CD4-positive, alpha-beta T cell treated with Interleukin-10 for 1 hour (primary cell): ENCODE data around the gene ARRDC1.

Source experiments
- DNase-seq: peaks from one replicate; pipeline ENCODE4 v3.0.0-alpha.2; 2020

ARRDC1 gene

DNA sequence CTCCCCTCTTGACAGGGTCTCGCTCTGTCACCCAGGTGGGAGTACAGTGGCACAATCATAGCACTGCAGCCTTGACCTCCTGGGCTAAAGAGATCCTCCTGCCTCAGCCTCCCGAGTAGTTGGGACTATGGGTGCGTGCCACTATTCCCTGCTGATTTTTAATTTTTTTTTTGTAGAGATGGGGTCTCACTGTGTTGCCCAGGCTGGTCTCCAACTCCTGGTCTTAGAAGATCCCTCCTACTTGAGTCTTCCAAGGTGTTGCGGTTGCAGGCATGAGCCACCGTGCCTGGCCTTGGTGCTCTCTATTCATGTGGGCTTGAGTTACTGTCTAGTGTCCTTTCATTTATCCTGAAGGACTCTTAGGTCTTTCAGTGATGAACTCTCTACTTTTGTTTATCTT is 37.4 kb downstream of the ARRDC1 start:
- no peak for DNase-seq

DNA sequence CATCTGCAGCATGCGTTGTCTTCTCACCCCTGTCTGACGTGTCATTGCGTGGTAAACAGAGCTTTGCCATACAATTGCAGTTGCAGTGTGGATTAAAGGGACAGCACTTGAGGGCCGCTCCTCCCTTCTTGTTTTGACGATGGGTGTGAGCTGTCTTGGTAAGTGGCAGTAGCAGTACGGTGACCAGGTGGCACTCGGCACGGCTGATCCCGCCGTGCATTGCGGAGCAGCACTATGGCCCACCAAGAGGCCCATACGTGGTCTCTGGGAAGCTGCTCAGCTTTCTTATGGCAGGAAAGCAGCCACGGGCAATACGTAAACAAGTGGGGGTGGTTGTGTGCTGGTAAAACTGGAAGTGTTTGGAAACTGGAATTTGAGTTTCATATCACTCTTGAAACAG is 38.4 kb downstream of the ARRDC1 start:
- no peak for DNase-seq

DNA sequence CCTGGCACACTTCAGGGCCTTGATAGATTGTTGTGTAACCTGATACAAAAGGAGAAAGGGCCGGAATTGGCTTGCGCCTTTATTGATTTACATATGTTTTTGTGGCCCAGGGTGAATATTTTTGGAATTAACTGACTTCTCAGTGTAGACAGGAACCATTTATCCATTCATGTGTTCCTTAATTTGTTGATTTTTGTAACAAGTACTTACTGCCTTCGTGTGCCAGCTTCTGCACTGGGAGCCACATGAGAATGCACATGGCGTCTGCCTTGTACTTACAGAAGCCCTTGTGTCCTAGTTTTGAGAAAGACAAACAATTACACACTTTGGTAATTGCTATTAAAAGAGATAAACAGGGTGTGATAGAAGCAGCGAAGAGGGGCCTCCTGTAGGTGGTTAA is 39.7 kb downstream of the ARRDC1 start:
- DNase-seq = no peak

DNA sequence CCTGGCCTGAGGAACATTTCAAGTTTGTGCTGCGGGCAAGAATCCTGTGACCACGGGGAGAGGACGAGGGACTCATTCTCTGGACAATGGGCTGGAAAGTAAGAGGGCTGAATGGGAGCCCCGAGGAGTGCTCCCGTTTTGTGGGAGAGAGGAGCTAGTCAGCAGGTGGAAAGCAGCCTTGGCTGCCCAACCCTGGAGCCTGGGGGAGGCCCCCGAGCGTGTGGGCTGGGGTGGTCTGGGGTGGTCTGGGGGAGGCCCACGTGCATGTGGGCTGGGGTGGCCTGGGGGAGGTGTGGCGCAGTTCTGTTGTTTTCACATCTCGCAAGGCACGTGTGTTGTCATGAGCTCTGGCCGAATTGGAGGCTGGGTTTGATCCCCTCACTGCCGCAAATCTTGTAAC is 40.9 kb downstream of the ARRDC1 start:
- no peak for DNase-seq

DNA sequence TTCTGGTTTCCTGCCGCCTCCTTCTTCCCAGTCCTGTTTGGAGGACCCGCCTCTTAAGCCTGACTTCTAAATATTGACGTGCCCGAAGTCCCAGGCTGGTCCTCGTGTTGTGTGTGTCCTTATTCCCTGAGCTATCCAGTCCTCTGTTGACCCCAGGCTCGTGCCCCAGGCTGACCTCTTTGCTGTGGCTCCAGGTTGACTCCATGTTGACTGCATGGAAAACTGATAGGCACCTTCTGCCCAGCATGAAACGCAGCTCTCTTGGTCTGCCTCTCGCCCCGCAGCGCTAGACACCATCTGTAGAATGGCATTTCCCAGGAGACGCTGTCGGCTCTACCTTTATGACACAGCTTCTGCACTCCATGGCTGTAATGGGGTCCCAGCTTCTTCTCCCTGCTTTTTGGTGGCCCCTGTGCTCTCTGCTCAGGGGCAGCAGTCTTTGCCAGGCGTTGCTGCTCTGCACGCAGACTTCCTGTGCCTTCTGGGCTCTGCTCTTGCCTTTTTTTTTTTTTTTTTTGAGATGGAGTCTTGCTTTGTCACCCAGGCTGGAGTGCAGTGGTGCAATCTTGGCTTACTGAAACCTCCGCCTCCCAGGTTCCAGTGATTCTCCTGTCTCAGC is 41.7 kb downstream of the ARRDC1 start:
- DNase-seq = no peak

DNA sequence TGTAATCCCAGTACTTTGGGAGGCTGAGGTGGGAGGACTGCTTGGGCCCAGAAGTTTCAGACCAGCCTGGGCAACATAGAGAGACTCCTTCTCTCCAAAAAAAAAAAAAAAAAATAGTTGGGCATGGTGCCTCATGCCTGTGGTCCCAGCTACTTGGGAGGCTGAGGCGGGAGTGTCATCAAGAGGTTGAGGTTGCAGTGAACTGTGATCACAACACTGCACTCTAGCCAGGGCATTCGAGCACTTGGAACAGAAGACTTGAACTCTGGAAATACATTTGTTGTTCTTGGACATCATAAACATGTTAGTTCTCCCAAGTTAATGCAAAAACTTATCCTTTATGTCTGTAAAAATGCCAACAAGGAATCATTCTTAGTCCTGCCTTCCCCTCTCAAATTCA is 42.9 kb downstream of the ARRDC1 start:
- no peak for DNase-seq

DNA sequence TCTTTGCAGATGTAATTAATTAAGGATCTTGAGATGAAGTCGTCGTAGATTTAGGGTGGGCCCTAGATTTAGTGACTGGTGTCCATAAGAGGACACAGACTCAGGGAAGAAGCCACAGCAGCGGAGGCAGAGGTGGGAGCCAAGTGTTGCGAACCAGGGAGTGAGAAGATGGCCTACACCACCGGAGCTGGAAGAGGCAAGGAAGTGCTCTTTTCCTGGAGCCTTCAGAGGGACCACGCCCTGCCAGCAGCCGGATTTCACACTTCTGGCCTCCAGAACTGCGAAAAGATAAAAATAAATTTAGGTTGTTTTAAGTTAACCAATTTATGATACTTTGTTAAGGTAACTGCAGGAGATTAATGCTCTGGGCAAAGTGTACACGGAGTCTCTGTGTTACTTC is 44.1 kb downstream of the ARRDC1 start:
- DNase-seq = no peak

DNA sequence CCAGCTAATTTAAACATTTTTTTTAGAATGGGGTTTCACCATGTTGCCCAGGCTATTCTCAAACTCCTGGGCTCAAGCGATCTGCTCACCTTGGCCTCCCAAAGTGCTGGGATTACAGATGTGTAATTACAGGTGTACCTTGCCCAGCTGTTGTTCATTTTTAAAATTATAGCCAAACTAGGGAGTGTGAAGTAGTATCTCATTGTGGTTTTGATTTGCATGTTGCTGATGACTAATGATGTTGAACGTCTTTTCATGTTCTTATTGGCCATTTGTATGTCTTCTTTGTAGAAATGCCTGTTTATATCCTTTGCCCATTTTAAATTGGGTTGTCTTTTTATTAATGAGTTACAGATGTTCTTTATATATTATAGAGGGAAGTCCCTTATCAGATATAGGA is 44.8 kb downstream of the ARRDC1 start:
- no peak for DNase-seq

DNA sequence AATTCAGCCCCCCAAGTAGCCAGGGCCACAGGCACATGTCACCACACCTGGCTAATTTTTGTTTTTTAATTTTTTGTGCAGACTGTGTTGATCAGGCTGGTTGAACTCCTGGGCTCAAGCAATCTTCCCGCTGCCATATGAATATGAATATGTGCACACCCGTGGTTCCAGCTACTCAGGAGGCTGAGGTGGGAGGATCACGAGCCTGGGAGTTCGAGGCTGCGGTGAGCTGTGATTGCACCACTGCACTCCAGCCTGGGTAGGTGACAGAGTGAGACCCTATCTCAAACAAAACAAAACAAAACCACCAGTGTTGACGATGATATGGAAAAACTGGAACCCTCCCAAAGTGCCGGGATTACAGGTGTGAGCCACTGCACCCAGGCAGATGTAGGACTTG is 45.3 kb downstream of the ARRDC1 start:
- no peak for DNase-seq

DNA sequence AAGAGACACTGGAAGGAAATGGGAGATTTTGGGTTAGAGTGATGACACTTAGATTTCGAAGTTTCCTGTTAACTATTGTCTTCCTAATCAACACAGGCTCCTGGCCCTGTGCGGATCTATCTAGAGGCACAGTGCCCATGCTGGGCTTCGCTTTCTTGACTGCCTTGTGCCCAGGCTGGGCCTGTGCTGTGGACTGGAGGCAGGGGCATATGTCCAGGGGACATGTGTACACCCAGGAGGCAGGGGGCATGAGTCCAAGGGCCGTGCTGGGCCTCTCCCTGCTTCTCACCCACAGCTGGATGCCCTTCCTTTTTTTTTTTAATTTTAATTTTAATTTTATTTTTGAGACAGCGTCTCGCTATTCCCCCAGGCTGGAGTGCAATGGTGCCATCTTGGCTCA is 50.9 kb downstream of the ARRDC1 start:
- DNase-seq = no peak

DNA sequence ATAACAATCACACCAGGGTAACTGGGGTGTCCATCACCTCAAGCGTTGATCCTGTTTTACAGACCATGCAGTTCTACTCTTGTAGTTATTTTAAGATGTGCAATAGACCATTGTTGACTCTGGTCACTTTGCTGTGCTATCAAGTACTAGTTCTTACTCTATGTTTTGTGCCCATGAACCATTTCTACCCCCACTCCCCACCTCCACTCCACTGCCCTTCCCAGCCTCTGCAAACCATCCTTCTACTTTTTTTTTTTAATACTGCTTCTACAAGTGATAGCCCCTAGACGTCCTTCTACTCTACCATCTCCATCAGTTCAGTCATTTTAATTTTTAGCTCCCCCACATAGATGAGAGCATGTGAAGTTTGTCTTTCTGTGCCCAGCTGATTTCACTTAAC is 52.1 kb downstream of the ARRDC1 start:
- no peak for DNase-seq

DNA sequence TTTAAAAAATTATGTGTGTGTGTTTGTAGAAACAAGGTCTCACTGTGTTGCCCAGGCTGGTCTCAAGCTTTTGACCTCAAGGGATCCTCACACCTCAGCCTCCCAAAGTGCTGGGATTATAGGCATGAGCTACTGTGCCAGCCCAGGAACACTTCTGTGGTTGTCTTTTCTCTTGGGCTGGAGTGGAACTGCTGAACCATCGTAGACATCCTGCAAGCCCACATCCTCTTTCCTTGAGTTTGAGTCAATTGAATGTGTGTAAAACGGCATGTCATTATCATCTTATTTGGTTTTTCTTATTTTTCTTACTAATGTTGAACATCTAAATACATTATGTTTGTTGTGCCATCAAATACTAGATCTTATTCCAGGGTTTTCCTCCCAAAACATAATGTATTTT is 53.3 kb downstream of the ARRDC1 start:
- no peak for DNase-seq

DNA sequence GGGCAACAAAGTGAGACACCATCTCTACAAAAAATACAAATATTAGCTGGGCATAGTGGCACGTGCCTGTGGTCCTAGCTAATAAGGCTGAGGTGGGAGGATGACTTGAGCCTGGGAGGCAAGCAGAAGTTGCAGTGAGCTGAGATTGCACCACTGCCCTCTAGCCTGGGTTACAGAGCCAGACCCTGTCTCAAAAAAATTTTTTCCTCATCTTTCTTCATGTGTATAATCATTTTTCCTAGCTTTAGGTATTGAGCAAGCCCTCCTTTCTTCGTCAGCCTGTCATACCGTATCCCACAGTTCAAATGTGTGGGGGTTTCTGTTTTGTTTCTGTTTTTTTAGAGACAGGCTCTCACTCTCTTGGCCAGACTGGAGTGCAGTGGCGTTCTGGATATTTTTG is 54.7 kb downstream of the ARRDC1 start:
- no peak for DNase-seq

DNA sequence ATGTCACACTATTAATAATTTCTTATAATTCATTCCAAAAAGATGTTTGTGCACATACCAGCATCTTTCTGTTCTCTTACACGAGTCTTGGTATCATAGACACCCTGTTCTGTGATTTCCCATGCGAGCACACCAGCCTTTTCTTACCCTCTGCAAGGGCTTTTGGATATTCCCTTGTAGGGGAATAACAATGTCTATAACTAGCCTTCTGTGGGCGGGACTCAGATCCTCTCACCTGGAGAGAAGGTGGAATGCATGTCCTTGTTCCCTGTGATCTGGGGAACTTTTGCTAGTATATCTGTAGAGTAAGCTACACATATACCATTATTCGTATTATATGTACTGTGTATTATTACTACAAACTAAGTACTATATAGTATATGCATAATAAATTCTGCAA is 58.1 kb downstream of the ARRDC1 start:
- no peak for DNase-seq

DNA sequence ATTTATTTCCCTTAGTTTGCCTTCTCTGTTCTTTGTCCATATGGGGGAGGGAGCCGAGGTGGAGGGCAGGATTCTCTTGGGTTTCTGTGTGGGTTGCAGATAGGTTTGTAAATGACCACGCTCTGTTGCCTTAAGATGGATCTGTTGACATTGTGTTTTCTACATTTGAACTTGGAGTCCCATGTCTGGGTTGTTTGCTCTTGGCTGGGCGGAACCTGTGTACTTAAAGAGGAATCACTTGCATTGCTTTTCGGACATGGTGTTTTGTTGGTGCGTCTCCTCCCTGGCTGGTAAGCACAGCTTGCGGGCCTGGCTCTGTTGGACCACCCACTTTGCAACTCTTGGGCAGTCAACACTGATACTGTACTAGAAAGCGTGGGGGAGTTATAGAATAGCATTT is 59.2 kb downstream of the ARRDC1 start:
- DNase-seq = no peak
